ENCODE results near the gene ADAMTS8. TPM values are rescaled to one million over a fixed set of nuclear protein-coding genes. Genes with fewer than 3 reads are reported as not detected.

Gene ADAMTS8
- total RNA-seq, 1 donor from 2014 or later = 1.5 TPM

DNA sequence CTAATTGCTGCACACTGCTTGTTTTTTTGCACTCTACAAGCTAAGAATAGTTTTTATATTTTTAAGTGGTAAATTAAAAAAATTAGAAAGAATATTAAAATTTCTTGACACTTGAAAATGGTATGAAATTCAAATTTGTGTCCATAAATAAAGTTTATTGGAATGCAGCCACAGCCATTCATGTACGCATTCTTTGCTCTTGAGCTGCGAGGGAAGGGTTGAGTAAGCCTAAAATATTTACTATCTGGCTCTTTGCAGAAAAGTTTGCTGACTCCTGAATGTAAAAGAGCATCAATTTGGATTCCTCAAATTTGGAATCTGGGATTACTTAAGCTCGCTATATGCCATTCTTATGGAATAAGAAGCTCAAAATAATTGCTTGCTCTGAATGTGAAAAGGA is 3.4 kb upstream of the ADAMTS8 start:
- H3K9me3 ChIP-seq = no peaks in the 10 kb centered on the region
- H3K4me3 ChIP-seq = no peak overlapping the region
- H3K4me1 ChIP-seq = peaks cover 19% of the 10 kb centered on the region
- no peak for TF ChIP-seq POLR2AphosphoS5 (IDR thresholded peaks at IDR 0.05; ENCODE audit: insufficient read depth in 1 of 2, low read depth in 1 of 2)
- TF ChIP-seq, protein P1, sequence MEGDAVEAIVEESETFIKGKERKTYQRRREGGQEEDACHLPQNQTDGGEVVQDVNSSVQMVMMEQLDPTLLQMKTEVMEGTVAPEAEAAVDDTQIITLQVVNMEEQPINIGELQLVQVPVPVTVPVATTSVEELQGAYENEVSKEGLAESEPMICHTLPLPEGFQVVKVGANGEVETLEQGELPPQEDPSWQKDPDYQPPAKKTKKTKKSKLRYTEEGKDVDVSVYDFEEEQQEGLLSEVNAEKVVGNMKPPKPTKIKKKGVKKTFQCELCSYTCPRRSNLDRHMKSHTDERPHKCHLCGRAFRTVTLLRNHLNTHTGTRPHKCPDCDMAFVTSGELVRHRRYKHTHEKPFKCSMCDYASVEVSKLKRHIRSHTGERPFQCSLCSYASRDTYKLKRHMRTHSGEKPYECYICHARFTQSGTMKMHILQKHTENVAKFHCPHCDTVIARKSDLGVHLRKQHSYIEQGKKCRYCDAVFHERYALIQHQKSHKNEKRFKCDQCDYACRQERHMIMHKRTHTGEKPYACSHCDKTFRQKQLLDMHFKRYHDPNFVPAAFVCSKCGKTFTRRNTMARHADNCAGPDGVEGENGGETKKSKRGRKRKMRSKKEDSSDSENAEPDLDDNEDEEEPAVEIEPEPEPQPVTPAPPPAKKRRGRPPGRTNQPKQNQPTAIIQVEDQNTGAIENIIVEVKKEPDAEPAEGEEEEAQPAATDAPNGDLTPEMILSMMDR (IDR thresholded peaks at IDR 0.05) = no peak
- TF ChIP-seq POLR2A (IDR thresholded peaks at IDR 0.05) = no peak
- intact Hi-C loops (cut with DNase I) = no loop called here
- no peaks in the 10 kb centered on the region for H3K36me3 ChIP-seq
- no peak overlapping the region for H3K27ac ChIP-seq
- DNase-seq (ENCODE audit: extremely low spot score in 2 of 2) = no peak
- no peaks in the 10 kb centered on the region for H3K27me3 ChIP-seq

DNA sequence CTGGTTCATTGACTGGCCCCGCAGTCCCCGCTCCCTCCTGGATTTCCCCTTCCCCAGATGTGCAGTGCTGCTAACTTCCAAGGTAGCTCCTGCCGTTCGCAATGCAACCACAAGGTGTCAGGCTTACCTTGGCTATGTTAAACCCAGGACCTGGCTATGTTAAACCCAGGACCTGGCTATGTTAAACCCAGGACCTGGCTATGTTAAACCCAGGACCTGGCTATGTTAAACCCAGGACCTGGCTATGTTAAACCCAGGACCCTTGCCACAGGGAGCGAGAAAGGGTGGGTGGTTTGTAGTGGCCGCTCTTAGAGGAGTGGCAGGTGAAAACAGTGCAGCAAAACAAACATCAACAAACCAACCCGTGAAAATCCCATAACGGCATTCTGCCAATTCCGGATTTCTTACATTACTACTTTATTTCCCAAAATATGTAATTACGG is 2.9 kb upstream of the ADAMTS8 start:
- no peaks in the 10 kb centered on the region for H3K27me3 ChIP-seq
- DNase-seq (ENCODE audit: extremely low spot score in 2 of 2) = no peak
- intact Hi-C loops (cut with DNase I) = no loop called here
- no peak overlapping the region for H3K4me3 ChIP-seq
- TF ChIP-seq POLR2AphosphoS5 (IDR thresholded peaks at IDR 0.05; ENCODE audit: insufficient read depth in 1 of 2, low read depth in 1 of 2) = no peak
- TF ChIP-seq, protein P1 (IDR thresholded peaks at IDR 0.05) = peak in 2 of 3 experiments; percentile 49 to 65
- peaks cover 24% of the 10 kb centered on the region for H3K4me1 ChIP-seq
- H3K9me3 ChIP-seq = no peaks in the 10 kb centered on the region
- no peaks in the 10 kb centered on the region for H3K36me3 ChIP-seq
- H3K27ac ChIP-seq = no peak overlapping the region

DNA sequence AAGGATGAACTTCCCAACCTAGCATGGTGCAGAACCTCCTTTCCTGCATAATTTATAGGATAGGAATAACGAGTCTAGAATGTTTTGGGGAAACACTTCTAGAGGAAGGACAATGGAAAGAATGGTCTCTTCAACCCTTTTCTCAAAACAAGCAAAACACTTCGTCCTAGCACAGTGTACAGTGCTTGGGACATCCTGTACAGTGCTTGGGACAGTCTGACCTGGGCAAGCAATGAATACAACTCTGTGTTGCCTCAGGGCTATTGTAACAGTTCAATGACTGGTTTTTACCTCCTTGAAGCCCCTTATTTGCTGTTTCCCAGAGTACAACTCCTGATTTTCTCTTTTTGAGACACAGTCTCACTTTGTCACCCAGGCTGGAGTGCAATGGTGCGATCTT is 1.6 kb upstream of the ADAMTS8 start:
- intact Hi-C loops (cut with DNase I) = loop anchor here (1.0 to 10.0 kb wide), 2 partner anchors 215 to 464 kb away; no protein-coding TSS in a partner anchor
- H3K27ac ChIP-seq = no peak overlapping the region

DNA sequence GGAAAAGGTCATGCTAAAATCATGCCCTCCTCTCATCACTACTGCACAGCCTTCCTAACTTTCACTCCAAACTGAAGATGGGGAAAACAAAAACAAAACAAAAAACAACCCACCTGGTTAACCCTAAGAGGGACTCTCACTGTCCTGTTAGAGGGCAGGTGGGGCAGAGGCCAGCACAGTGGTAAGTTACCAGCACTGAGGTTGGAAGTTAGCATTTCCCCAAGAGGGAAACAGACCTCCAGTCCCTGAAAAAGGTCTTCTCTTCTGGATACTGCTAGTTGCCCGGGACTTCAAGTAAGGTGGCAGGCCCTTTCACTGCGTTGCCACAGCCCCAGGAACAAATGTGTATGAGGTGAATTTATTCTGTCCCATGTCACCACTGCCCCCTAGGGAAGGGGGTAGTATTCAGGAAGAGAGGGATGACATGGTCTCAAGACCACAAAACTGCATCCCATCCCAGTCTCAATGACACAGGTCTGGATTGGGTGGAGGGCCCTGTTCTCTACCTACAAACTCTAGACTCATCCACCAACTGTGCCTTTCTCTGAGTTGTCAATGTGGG is 792 bp upstream of the ADAMTS8 start:
- H3K9me3 ChIP-seq = no peaks in the 10 kb centered on the region
- no peaks in the 10 kb centered on the region for H3K27me3 ChIP-seq
- DNase-seq (ENCODE audit: extremely low spot score in 2 of 2) = no peak
- H3K27ac ChIP-seq = no peak overlapping the region
- peaks cover 17% of the 10 kb centered on the region for H3K4me1 ChIP-seq
- TF ChIP-seq POLR2A (IDR thresholded peaks at IDR 0.05) (no peak), POLR2AphosphoS5 (IDR thresholded peaks at IDR 0.05; ENCODE audit: insufficient read depth in 1 of 2, low read depth in 1 of 2) (no peak)
- TF ChIP-seq, protein P1 (IDR thresholded peaks at IDR 0.05) = no peak
- intact Hi-C loops (cut with DNase I) = loop anchor here (1.0 to 10.0 kb wide), 2 partner anchors 214 to 465 kb away; no protein-coding TSS in a partner anchor
- H3K36me3 ChIP-seq = no peaks in the 10 kb centered on the region
- H3K4me3 ChIP-seq = no peak overlapping the region

More for the DNA sequence above, 1.6 kb upstream of the ADAMTS8 start:
- TF ChIP-seq POLR2AphosphoS5 (IDR thresholded peaks at IDR 0.05; ENCODE audit: insufficient read depth in 1 of 2, low read depth in 1 of 2) (no peak), POLR2A (IDR thresholded peaks at IDR 0.05) (no peak)
- TF ChIP-seq, protein P1 (IDR thresholded peaks at IDR 0.05) = no peak
- H3K4me1 ChIP-seq = peaks cover 17% of the 10 kb centered on the region
- H3K36me3 ChIP-seq = no peaks in the 10 kb centered on the region
- H3K27me3 ChIP-seq = no peaks in the 10 kb centered on the region
- no peak for DNase-seq (ENCODE audit: extremely low spot score in 2 of 2)
- no peak overlapping the region for H3K4me3 ChIP-seq
- no peaks in the 10 kb centered on the region for H3K9me3 ChIP-seq

DNA sequence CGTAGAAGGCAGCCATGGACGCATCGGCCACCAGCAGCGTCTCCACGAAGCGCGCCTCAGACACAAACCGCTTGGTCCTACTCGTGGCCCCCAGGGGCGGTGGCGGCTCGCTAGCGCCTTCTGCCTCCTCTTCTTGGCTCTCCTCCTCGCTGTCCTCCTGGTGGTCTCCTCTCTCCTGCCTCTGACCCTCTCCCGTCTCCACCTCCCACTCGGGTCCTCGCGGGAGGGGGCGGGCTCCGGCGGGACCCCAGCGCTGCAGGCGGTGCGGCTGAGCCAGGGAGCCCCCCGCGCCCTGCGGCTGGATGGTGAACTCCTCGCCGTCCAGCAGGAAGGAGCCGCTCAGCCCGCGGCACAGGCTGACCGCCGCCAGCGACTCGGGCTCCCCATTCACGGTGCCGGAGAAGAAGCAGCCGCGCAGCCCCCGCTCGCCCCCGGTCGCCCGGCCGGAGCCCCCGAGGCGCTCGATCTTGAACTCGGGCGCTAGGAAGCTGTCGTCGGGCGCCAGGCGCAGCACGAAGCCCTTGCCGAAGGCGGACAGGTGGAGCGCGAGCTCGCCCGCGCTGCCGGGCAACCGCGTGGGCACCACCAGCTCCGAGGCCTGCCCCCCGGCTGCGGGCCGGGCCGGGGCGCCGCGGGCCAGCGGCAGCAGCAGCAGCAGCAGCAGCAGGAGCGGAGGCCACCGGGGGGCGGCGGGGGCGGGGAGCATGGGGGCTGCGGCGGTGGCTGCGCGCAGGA is 661 bp downstream of the ADAMTS8 start:
- Histone ChIP-seq H3K36me3 (no peaks in the 10 kb centered on the region), H3K4me3 (peak overlapping the region; percentile 36 to 65), H3K9me3 (no peaks in the 10 kb centered on the region), H3K27me3 (no peaks in the 10 kb centered on the region), H3K4me1 (peaks cover 17% of the 10 kb centered on the region), H3K27ac (no peak overlapping the region)
- no peak for DNase-seq (ENCODE audit: extremely low spot score in 2 of 2)
- intact Hi-C loops (cut with DNase I) = loop anchor here (10.0 kb wide), 1 partner anchor 213 kb away; no protein-coding TSS in a partner anchor
- TF ChIP-seq POLR2A (IDR thresholded peaks at IDR 0.05) = no peak
- TF ChIP-seq POLR2AphosphoS5 (IDR thresholded peaks at IDR 0.05; ENCODE audit: insufficient read depth in 1 of 2, low read depth in 1 of 2) = no peak
- TF ChIP-seq, protein P1 (IDR thresholded peaks at IDR 0.05) = no peak

All from vagina (tissue), 2 donors.